Left colon (tissue), 2 donors: ENCODE data around the gene C1QTNF4. TPM values are rescaled to one million over a fixed set of nuclear protein-coding genes. Genes with fewer than 3 reads are reported as not detected.

ENCODE experiments used
- ATAC-seq: fragments of 200-7000 bp; cut with Tn5 transposase; one replicate; pipeline ENCODE4 v1.9.1; 2020; ENCODE audit warnings: mild to moderate bottlenecking, moderate library complexity
- DNase-seq, 2 donors: peaks; one replicate each; pipeline ENCODE4 v3.0.0-alpha.2; 2020
- intact Hi-C, 2 donors: fragments of 100-400 bp; cut with DNase I in 1 of 2; cut with micrococcal nuclease in 1 of 2; formaldehyde crosslinking; loops; one replicate each; pipeline versions ENCODE4 v1.11.2 to v1.14.0; 2022; cut with DNase I, micrococcal nuclease
- total RNA-seq, 2 donors: library from RNA; stranded (reverse); fragmentation: NEBNext Ultra II Directional; extraction: Animal tissue kit (Norgen Biotek cat#: 25700); gene quantifications; one replicate each; pipeline ENCODE4 v1.2.1, GENCODE V29; 2021
- donor health status: DM: no; HTN: no; CAD: no.
- donor health status: DM: yes; HTN: yes; CAD: no.

The C1QTNF4 gene
- total RNA-seq, 2 donors from 2014 or later = 0.34 to 0.53 TPM

GRCh38 chr11:47595967-47596366 lies 1.8 kb upstream of the C1QTNF4 start:
- intact Hi-C loops = no loop called here
- ATAC-seq (no peak), DNase-seq (no peak)

GRCh38 chr11:47595029-47595428 lies 818 bp upstream of the C1QTNF4 start:
- intact Hi-C loops = no loop called here
- DNase-seq (no peak), ATAC-seq (no peak)

GRCh38 chr11:47593492-47593933 lies 698 bp downstream of the C1QTNF4 start:
- DNase-seq (no peak), ATAC-seq (no peak)
- intact Hi-C loops = no loop called here

GRCh38 chr11:47592970-47593369 lies 1.2 kb downstream of the C1QTNF4 start:
- no peak for ATAC-seq
- intact Hi-C loops = no loop called here
- DNase-seq = no peak

- DNase-seq = no peak
- no peak for ATAC-seq
- intact Hi-C loops = no loop called here
Observed at GRCh38 chr11:47592251-47592650, 2.0 kb downstream of the C1QTNF4 start.

GRCh38 chr11:47591764-47592163 lies 2.4 kb downstream of the C1QTNF4 start:
- ATAC-seq (no peak), DNase-seq (no peak)
- intact Hi-C loops = no loop called here

- DNase-seq (no peak), ATAC-seq (no peak)
- intact Hi-C loops = no loop called here
Observed at GRCh38 chr11:47589977-47590861, 4.0 kb downstream of the C1QTNF4 start.

GRCh38 chr11:47589584-47589976 lies 4.6 kb downstream of the C1QTNF4 start:
- ATAC-seq (peak; percentile 53), DNase-seq (peak in 1 of 2 donors; percentile 25)
- intact Hi-C loops = no loop called here

GRCh38 chr11:47589118-47589517 lies 5.1 kb downstream of the C1QTNF4 start:
- ATAC-seq = no peak
- intact Hi-C loops = no loop called here

GRCh38 chr11:47587723-47588326 lies 6.4 kb downstream of the C1QTNF4 start:
- peak; percentile 7 for ATAC-seq
- intact Hi-C loops = no loop called here
- peak; percentile 36 to 47 for DNase-seq

More at GRCh38 chr11:47589118-47589517, 5.1 kb downstream of the C1QTNF4 start:
- no peak for DNase-seq

- no peak for DNase-seq
- intact Hi-C loops = no loop called here
- no peak for ATAC-seq
Observed at GRCh38 chr11:47587039-47587716, 7.0 kb downstream of the C1QTNF4 start.

- DNase-seq (no peak), ATAC-seq (peak; percentile 5)
- intact Hi-C loops = no loop called here
Observed at GRCh38 chr11:47586098-47586855, 7.9 kb downstream of the C1QTNF4 start, which contains the start of gene FAM180B. FAM180B (plus strand) TSS chr11:47586678; CDS start chr11:47586769, 91 bp downstream.

- intact Hi-C loops = no loop called here
- ATAC-seq (no peak), DNase-seq (no peak)
Observed at GRCh38 chr11:47583844-47584243, 10.4 kb downstream of the C1QTNF4 start.

- DNase-seq (peak; percentile 91 to 94), ATAC-seq (peak; percentile 95)
- intact Hi-C loops = no loop called here
Observed at GRCh38 chr11:47578524-47579494, 15.4 kb downstream of the C1QTNF4 start, which contains the start of the genes KBTBD4 and NDUFS3. KBTBD4 (minus strand) TSS chr11:47578970; CDS start chr11:47578951, 19 bp downstream. NDUFS3 (plus strand) TSS chr11:47579074; CDS start chr11:47579092, 18 bp downstream.

GRCh38 chr11:47577460-47578041 lies 16.7 kb downstream of the C1QTNF4 start:
- intact Hi-C loops = no loop called here
- no peak for ATAC-seq

GRCh38 chr11:47573321-47573720 lies 20.9 kb downstream of the C1QTNF4 start:
- DNase-seq = no peak
- intact Hi-C loops = no loop called here
- no peak for ATAC-seq

More at GRCh38 chr11:47577460-47578041, 16.7 kb downstream of the C1QTNF4 start:
- DNase-seq = no peak

- intact Hi-C loops = no loop called here
- DNase-seq (no peak), ATAC-seq (no peak)
Observed at GRCh38 chr11:47572715-47573255, 21.4 kb downstream of the C1QTNF4 start.
